OCI-LY3 (cell line): Measurements from ENCODE around the gene RAB27B.

Source experiments
- EZH2phosphoT487 ChIP-seq: fragments of 200-600 bp; shearing (Covaris generic); IDR thresholded peaks from 2 replicates; pipeline ENCODE4 v1.6.1; 2018; ENCODE audit warnings: antibody characterized with exemption, mixed run types, low read depth
- TF ChIP-seq, protein P1 (sequence below): fragments of 200-600, 300-600 bp; sonication (generic); IDR thresholded peaks from 2 replicates; pipeline ENCODE4 v1.5.1; 2014; ENCODE audit warnings: antibody characterized with exemption, low read length, low read depth

- TF ChIP-seq, protein P1, sequence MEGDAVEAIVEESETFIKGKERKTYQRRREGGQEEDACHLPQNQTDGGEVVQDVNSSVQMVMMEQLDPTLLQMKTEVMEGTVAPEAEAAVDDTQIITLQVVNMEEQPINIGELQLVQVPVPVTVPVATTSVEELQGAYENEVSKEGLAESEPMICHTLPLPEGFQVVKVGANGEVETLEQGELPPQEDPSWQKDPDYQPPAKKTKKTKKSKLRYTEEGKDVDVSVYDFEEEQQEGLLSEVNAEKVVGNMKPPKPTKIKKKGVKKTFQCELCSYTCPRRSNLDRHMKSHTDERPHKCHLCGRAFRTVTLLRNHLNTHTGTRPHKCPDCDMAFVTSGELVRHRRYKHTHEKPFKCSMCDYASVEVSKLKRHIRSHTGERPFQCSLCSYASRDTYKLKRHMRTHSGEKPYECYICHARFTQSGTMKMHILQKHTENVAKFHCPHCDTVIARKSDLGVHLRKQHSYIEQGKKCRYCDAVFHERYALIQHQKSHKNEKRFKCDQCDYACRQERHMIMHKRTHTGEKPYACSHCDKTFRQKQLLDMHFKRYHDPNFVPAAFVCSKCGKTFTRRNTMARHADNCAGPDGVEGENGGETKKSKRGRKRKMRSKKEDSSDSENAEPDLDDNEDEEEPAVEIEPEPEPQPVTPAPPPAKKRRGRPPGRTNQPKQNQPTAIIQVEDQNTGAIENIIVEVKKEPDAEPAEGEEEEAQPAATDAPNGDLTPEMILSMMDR = no peak
- no peak for TF ChIP-seq EZH2phosphoT487
Observed at GRCh38 chr18:54806526-54806925, 21.8 kb upstream of the RAB27B start.
